ENCODE data around the gene EXOSC3.
A peak's percentile ranks its signal among the peaks of the same experiment; 100 is the strongest.

EXOSC3 gene

GRCh38 chr9:37732086-37732741 lies 52.6 kb downstream of the EXOSC3 start:
- peak; percentile 5 for DNase-seq

- no peak for DNase-seq
These were observed 54.0 kb downstream of the EXOSC3 start for GRCh38 chr9:37730839-37731238.

- DNase-seq, result no peak
These were observed 54.6 kb downstream of the EXOSC3 start for GRCh38 chr9:37730256-37730655.

All from fibroblast of upper back skin (primary cell).